CD4-positive, alpha-beta T cell treated with Interleukin-10 for 1 hour (primary cell): ENCODE results near the gene PLPPR5.
"Not testable (repeated sequence)": the region's sequence is repeated elsewhere in the genome, so short reads cannot be mapped to it uniquely, and the experiment has no call there.

Experiments
- DNase-seq: peaks from one replicate; pipeline ENCODE4 v3.0.0-alpha.2; 2020

The PLPPR5 gene, protein sequence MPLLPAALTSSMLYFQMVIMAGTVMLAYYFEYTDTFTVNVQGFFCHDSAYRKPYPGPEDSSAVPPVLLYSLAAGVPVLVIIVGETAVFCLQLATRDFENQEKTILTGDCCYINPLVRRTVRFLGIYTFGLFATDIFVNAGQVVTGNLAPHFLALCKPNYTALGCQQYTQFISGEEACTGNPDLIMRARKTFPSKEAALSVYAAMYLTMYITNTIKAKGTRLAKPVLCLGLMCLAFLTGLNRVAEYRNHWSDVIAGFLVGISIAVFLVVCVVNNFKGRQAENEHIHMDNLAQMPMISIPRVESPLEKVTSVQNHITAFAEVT

DNA sequence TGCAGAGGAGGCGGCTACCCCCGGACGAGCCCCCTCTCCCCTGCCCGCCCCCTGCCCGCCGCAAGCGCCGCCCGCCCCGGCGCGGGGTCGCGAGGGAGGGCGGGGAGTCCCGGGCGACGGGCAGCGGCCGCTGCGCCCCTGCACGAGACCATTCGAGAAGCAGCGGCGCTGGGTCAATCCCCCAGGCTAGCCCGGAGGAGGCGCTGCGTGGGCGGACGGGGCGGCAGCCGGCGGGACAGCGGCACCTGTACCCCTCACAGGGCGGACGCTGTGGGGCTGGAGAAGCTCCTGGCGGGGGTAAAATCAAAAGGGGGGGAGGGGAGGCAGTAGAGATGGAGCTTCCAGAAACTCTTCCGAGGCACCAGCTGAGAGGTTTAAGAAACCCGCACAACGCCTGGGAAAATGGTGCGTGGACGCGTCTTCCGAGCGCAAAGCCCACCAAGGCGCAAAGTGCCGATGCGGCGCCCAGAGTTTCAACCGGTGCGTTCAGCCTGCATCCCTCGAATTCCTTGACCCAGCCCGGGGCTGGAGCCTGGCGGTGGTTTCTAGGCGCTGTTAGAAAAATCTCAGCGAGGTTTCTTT is at the start of gene PLPPR5:
Gene PLPPR5 (minus strand): TSS at position 1 of the 582 bp plus-strand sequence. CDS start 190 bp downstream, outside the sequence.
- no peak for DNase-seq

DNA sequence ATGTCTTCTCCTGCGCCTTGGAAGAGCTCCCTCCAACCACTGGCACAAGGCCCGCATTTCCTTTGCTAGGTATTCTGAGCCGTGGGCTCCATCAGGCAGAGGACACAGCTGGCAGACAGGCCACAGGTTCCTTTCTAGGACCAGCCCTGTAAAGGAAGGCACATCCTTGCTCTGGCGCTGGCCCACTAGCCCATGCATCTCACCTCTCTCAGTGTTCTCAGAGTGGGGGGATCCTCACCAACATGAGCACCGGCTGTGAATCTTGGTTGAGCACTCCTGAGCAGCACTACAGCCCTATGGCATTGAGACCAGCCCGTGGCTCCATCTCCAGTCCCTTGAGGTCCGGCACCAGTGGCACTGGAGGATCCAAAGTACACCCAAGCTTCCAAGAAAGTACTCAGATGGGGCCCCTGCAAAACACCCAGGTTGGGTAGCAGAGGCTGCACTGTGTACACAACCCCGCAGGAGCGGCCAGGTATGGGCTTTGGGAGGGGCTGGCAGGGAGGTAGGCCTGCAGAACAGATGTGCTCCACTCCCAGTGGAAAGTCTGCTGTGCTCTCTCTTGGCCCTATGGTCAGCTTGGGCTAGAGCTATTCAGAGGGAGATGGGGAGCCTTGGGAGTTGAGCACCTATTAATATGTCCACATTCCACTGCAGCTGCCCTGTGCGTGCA is 47.1 kb upstream of the PLPPR5 start:
- DNase-seq = no peak

DNA sequence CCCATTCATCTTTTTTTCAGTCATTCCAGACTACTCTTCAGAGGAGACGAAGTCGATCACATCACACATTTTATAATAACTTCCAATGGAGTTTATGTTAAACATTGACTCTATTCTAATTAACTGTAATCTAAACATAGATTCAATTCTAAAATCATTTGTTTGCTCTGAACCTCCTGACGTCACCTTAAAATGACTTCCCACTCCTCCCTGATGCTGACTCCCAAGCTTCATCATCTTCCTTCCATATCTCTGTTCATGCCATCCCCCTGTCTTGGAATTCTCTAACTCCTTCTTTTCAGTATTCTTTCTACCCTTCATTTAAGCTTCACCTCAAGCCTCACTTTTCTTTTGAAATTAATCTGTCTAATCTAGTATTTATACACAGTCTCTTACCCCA is 45.1 kb upstream of the PLPPR5 start:
- DNase-seq = no peak

DNA sequence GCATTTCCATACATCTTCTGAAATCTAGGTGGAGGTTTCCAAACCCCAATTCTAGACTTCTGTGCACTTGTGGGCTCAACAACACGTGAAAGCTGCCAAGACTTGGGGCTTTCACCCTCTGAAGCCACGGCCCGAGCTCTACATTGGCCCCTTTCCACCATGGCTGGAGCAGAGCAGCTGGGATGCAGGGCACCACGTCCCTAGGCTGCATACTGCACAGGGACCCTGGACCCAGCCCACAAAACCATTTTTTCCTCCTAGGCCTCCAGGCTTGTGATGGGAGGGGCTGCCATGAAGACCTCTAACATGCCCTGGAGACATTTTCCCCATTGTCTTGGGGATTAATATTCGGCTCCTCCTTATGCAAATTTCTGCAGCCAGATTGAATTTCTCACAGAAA is 32.1 kb upstream of the PLPPR5 start:
- DNase-seq = not testable (repeated sequence)

DNA sequence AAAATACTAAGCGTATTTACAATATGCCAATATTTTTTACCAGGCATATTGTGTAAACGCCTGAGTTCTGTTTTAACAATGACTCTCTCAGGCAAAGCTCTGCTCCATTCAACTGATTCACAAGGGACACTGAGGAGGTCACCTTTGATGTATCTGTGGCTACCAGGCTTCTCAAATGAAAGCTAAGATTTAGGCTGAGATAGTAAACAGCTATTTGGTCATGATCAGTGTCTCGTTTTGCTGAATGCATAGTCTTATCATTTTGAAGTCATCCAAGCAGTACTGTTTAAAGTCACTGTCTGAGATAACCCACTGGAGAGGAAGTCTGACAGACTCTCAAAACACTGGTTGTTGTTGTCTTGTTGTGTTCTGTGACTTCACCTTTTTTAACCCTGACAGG is 13.7 kb upstream of the PLPPR5 start:
- DNase-seq = no peak

DNA sequence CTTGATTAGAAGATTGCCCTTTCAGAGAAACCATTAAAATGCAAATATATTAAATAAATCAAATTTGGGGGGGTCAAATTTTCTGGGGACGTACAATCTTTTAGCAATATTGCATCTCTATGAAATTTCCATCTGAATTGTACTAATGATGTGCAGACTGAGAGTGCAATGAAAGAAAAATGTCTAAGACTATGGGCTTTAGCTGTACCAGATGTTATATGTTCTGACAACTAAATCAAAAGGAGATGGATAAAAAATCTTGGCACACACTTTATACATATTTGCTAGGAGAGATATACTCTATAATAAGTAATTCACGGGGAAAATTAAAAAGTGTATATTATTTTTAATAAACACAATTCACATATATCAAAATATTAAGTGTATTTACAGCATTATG is 13.0 kb upstream of the PLPPR5 start:
- no peak for DNase-seq

DNA sequence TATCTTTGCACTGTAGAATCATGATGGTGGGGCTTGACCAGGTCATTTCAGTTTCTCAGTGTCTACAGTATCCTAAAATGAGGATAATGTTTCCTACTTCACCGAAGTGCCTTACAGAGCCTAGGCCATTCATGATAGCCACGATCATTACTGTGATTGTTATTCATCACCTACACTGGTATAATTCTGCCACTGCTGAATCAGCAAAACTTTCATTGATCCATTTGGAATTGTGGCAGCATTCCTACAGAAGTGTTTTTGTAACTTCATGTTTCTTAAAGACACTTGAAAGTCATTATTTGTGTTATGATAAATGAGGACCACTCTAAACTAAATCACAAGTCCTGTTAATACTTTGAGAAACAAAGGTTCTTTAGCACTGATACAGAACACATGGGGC is 6.0 kb upstream of the PLPPR5 start:
- no peak for DNase-seq

DNA sequence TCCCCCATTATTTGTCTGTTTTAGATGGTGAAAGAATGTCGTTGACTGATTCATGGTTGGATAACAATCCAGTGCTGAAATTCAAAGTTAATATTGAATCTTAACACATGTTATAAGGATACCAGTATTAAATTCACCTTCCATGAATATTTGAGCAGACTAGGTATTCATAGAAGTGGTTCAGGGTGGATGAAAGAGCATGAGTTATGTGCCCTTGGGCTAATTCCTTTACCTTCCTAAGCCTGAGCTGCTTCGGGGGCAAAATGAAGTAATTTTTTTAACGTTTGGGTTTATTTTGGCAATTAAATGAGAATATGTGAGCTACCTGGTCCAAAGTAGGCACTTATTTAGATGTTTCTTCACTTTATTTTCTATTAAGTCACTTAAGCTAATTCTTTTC is 2.7 kb upstream of the PLPPR5 start:
- no peak for DNase-seq

DNA sequence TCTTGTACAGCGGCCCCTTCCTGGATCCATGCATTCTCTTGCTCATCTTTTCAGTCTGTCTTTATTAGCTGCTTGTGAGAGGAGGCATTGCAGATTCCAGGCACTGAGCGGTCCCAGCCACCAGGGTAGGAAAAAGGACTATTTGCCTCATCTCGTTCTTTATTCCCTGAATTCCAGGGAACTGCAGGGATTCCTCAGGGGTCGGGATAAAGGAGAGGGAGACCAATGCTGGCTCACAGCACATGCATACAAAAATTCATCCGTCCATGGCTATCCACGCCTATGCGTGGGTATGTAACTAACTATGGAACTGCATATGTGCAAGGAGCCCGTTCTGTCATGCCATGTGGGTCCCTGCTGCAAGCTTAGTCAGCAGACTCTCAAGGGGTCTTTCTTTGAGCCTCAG is 879 bp upstream of the PLPPR5 start:
- no peak for DNase-seq

DNA sequence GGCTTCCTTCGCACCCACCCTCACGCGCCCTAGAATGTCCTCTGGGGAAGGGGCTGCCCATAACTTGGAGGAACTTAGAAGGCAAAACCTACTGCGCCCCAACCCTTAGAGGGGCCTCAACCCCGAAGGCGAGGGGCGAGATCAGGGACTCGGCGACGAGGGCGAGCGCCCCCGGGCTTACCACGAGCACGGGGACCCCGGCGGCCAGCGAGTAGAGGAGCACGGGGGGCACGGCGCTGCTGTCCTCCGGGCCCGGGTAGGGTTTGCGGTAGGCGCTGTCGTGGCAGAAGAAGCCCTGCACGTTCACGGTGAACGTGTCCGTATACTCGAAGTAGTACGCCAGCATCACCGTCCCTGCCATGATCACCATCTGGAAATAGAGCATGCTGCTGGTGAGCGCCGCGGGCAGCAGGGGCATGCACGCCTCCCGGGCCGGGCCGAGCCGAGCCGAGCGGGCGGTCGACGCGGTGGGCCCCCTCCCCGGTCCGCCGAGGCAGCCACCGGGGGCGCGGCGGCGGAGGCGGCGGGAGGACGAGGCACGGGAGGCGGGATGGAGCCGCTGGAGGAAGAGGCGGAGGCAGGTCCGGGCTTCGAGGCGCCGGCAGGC is 304 bp downstream of the PLPPR5 start:
- DNase-seq = peak; percentile 17

DNA sequence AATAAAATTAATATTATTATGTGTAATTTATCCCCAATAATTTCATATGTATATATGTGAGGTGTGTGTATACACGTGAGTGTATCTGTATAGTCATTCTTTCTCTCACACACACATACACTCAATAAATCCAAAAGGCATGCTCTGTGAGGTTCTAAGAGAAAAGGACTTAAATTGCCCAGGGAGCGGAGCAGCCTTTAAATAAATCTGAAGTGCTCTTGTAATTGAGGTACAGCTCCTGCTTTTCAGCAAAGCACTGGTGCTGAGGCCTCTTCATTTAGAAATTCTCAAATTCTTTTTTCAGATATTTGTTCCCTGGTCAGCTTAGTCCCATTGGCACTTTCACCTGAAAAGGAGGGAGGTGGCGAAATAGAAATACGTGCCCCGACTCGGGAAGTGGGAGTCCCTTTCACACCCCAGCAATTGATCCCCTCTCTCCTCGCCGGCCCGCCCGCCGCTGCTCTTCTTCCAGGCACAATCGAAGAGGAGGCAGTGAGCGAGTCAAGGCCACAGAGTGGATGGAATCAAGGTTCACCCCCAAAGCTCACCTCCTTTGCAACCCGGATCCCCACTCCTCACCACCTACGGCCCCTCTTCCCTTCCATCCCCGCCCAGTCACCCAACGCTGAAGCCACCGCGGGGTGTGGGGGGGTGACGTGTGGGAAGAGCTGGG is 944 bp downstream of the PLPPR5 start:
- DNase-seq = no peak

DNA sequence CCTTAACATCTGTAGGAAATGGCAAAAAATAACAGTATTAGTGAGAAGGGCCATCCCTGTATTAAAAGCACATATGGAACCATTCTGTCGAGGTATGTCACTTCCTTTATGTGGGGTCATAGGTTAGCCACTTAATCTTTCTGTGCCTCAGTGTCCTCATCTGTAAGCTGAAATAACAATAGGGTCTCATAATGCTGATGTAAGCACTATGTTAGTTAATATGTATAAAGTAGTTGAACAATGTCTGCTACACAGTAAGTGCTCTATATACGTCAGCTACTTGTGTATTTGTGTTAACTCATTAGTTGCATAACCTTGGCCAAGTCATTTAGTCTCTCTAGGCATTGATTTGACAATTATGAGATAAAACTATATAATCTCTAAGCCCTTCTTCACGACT is 11.8 kb downstream of the PLPPR5 start:
- no peak for DNase-seq

DNA sequence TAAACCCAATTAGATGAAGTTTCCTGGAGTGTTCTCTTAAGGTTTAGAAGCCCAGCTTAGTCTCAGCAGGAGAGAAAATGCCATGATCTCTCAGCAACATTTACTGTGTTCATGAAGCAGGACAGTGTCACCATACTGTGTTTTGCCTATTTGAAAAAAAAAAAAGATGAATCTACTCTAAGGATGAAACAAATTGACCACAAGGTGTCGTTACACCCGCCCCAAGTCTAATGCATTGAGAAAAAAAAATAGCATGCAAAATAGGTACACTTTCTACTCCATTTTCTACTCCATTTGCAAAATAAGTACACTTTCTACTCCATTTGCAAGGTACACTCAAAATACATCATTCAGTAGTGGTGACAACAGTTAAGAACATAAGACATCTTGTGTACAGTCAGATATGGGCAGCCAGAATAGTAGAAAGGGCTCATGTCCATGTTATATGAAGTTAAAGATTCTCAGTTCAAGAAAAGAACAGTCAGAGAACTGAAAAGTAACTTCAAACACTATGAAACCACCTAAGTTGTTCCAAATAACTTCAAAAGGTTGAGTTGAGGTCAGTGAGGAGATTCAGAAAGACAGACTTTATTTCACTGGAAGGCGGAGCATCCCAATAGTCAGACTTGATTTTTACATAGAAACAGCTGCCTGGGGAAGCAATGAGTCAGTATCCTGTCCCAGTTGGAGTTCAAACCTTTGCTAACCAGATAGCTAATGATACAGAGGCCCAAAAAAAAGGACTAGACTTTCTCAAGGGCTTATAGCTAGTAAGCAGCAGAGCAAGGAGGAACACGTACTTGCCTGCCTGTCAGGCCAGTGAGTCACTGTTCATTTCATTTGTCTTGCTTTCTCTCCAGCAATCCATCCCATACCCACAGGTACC is 13.3 kb downstream of the PLPPR5 start:
- no peak for DNase-seq

DNA sequence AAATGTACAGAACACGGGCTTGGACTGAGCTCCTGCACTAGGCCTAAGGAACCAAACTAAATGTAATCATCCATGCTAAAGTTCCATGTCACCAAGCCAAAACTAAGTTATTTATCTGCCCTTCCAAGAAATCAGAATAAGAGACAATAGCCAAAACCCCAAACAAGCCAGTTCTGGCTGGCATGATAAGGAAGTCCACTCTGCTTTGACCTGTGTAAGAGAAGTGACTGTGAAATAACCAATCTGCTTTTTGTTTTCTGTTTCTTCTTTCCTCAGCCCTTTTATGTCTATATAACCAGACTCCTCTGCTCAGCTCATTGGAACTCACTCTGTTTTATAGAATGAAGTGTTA is 15.1 kb downstream of the PLPPR5 start:
- DNase-seq = no peak

DNA sequence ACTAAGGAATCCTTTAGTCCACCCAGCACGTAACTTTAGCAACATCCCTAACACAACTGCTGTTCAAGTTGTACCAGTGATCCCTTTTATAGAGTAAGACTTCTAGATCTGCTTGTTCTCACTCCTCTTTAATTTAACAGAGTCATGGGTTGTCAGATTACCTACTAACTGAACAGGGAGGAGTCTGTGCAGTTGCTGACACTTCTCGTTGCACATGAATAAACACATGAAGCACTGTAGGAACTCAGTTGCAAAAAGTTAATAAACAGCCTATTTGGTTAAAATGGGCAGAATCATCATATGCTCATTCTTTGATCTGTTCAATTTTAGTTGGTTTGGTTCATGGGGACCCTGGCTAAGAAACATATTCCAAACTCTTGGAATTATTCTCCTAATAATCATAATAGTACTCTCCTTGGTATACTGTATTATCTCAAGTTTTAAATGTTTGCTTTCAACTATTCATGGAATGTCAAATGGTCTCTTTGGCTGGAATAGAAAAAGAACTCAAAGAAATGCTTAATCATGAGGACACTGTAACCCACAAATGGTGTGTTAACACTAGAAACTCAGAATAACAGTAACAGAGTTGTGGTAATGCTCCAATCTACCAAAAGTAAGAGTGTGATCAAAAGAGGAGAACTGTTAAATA is 15.6 kb downstream of the PLPPR5 start:
- DNase-seq = no peak

DNA sequence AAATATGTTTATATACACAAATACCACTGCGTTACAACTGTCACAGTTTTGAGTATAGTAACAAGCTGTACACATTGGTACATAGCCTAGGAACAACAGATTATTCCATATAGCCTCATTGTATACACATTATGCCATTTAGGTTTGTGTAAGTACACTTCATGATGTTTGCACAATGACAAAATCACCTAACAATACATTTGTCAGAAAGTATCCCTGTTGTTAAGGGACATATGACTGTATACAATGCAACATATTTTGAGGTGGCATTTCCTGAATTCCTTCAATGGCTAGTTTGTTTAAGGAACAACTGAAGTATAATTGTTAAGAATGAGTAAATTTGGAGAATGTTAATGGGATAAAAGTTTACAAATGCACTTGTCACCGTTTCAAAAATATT is 19.0 kb downstream of the PLPPR5 start:
- no peak for DNase-seq

DNA sequence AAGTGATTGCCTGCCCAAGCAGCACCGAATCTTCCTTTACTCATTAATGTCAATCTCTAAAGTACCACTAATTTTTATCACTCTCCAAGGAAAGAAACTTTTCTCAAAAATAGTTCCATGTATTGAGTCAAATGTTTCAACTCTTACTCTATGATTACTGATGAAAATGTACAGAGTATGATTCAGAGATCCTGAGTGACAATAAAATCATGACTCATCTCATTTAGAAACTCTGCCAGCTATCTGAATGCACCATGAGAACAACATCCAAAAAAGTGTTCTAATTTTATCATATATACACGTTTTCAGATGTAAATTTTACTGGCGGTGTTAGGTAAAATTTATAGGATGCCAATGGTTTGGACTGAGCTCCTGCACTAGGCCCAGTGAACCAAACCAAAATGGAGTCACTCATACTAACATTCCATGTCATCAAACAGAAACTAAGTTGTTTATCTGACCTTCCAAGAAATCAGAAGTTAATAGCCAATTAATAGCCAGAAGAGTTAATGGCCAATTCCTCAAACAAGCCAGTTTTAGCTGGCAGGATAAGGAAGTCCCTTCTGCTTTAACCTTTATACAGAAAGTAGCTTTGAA is 22.6 kb downstream of the PLPPR5 start:
- DNase-seq = no peak

DNA sequence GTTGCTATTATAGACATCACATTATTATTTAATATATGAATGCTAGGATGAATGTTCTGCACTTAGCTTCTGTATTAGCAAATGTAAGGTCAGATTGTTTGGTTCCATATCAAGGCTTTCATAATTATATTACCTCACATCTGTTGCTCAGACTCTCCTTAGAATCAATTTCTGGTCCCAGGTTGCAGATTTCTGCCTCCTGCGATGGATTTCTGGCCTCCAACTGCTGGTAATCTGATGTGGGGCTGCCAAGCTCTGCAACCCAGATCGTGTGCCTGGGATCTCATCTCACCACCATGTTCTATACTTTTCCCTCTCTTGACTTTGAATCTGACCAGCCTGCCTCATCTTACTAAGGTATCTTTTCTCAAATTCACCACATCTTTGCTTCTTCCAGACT is 25.2 kb downstream of the PLPPR5 start:
- no peak for DNase-seq

DNA sequence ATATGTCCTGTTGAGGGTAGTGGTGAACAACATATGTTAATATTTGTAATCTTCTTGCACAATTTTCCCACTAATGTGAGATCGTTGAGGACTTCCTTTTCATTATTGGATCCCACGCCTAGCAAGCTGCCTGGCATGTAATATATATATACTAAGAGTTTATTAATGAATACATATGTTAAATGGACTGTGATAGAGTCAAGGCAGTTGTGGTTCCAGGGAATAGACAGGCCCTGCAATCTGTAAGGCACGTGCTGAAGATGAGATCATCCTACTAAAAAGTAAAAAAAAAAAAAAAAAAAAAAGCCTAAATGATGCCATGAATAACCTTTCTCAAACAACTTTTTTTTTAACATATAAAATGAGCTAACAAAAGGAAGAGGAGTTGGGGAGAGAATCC is 28.9 kb downstream of the PLPPR5 start:
- no peak for DNase-seq

DNA sequence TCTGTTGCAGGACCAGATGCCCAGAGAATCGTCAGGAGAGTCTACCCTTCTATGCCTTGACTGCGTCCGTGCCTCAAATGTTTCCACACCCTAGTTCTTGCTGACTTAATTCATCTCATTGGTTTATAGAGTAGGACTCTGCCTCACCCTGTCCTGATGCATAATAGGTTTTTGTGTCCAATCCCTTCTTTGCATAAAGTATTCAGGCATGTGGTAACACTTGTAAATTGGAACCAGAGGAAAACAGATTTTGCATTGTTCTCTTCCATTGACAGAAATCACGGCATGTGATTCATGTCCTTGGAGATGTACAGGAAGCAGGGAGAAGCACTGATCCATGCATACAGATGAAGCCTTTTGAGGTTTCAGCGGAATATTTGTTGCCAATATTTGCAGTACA is 29.5 kb downstream of the PLPPR5 start:
- DNase-seq = no peak

DNA sequence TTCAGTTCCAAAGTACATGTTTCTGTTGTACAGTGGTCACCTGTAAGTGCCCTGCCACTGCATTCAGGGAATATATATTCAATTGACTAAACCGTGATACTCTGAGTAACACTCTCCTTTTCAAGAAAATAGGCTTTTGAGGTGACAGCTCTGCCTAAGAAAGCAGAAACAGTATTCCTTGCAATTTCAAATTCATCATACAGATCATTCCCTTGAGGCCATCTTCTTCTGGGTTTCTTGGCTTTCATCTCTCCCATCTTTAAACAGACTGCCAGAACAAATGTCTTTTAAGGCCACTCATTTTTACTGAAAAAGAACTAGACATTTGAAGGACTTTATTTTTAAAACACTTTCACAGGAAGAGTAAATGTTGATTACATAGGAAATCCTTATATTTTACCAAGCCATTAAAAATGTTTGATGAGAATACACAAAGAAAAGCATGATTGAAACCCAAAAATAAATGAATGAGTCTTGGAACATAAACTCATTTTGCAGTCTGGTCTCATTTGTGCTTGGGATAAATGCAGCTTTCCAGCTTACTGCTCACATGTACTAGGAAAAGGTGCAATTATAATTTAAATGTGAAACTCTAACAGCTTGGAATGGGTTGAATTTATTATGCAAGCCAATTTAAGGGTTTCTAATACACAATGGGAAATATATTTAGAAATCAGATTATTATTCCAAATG is 34.7 kb downstream of the PLPPR5 start:
- DNase-seq = no peak
